Body of pancreas (tissue), 4 donors: Measurements from ENCODE around the gene PRKCB.

Experiments
- CTCF ChIP-seq, 7 experiments: fragments of 450-650 bp in 4 of 7; fragments of 200-600 bp in 3 of 7; sonication (generic) in 3 of 7; IDR thresholded peaks; one replicate each; pipeline ENCODE4 v1.5.1; 2016 to 2019; ENCODE audit warnings: antibody characterized with exemption in 7 of 7
- POLR2A ChIP-seq, 3 donors: fragments of 450-650 bp; IDR thresholded peaks; one replicate each; pipeline ENCODE4 v1.6.1; 2016; ENCODE audit warnings: antibody characterized with exemption in 3 of 3, mild to moderate bottlenecking in 2 of 3

- TF ChIP-seq CTCF (IDR thresholded peaks at IDR 0.05): no peak
- no peak for TF ChIP-seq POLR2A (IDR thresholded peaks at IDR 0.05)
Measured at GRCh38 chr16:23959752-23960072, 123.9 kb downstream of the PRKCB start.
